K562 (cell line): ENCODE data around the gene RUNDC3A. TPM values are rescaled to one million over a fixed set of nuclear protein-coding genes. Genes with fewer than 3 reads are reported as not detected.
A peak's percentile ranks its signal among the peaks of the same experiment; 100 is the strongest.

ENCODE experiments used
- CTBP1 ChIP-seq: fragments of 450-650 bp; IDR thresholded peaks from 2 replicates; pipeline ENCODE4 v1.6.1; 2016; ENCODE audit warnings: borderline replicate concordance
- CXXC5 ChIP-seq: fragments of 250-450 bp; sonication (Bioruptor Pico); IDR thresholded peaks from 2 replicates; pipeline ENCODE4 v1.8.0; 2022; ENCODE audit warnings: inconsistent platforms, mild to moderate bottlenecking, moderate library complexity
- DDX20 ChIP-seq: fragments of 450-650 bp; IDR thresholded peaks from 2 replicates; pipeline ENCODE4 v1.6.1; 2016; ENCODE audit warnings: missing genetic modification characterization, low read depth, mild to moderate bottlenecking, missing compliant biosample characterization, moderate library complexity
- ESRRA ChIP-seq: fragments of 450-650 bp; IDR thresholded peaks from 2 replicates; pipeline ENCODE4 v1.6.1; 2014; ENCODE audit warnings: low read depth, mild to moderate bottlenecking, moderate library complexity, borderline replicate concordance
- FOXA3 ChIP-seq, 2 experiments: fragments of 450-650 bp in 1 of 2; sonication (generic) in 1 of 2; formaldehyde crosslinking; IDR thresholded peaks in 1 of 2; conservative IDR thresholded peaks in 1 of 2; 2 replicates each; pipeline versions ENCODE4 v1.4.0 to v1.8.0; 2020 to 2022; ENCODE audit warnings: mild to moderate bottlenecking in 2 of 2, missing genetic modification reagents in 1 of 2
- HCFC1 ChIP-seq: IDR thresholded peaks from 2 replicates; pipeline ENCODE4 v1.6.1; 2012; ENCODE audit warnings: low read depth, low read length, improper control_type of control experiment
- MEIS2 ChIP-seq: fragments of 450-650 bp; IDR thresholded peaks from 2 replicates; pipeline ENCODE4 v1.6.1; 2014; ENCODE audit warnings: mild to moderate bottlenecking; ENCODE audit not compliant: partially characterized antibody
- NKRF ChIP-seq: fragments of 450-650 bp; IDR thresholded peaks from 2 replicates; pipeline ENCODE4 v1.6.1; 2016; ENCODE audit warnings: borderline replicate concordance
- NR2C2 ChIP-seq, 2 experiments: fragments of 200-800 bp in 1 of 2; sonication (Bioruptor generic) in 1 of 2; sonication (generic) in 1 of 2; formaldehyde crosslinking in 1 of 2; IDR thresholded peaks; 2 replicates each; pipeline versions ENCODE4 v1.6.1 to v1.8.0; 2016 to 2022; ENCODE audit warnings: mild to moderate bottlenecking in 1 of 2, missing compliant biosample characterization in 1 of 2, missing genetic modification characterization in 1 of 2, missing genetic modification reagents in 1 of 2
- PHF20 ChIP-seq: fragments of 450-650 bp; IDR thresholded peaks from 2 replicates; pipeline ENCODE4 v1.6.1; 2018; ENCODE audit not compliant: partially characterized antibody
- PHF8 ChIP-seq: fragments of 200-600 bp; sonication (generic); IDR thresholded peaks from 2 replicates; pipeline ENCODE4 v1.6.1; 2012; ENCODE audit warnings: mixed run types, mild to moderate bottlenecking, inconsistent platforms, low read length, moderate library complexity, borderline replicate concordance
- TEAD1 ChIP-seq, 2 experiments: fragments of 450-650 bp in 1 of 2; sonication (generic) in 1 of 2; formaldehyde crosslinking; IDR thresholded peaks; 2 replicates each; pipeline versions ENCODE4 v1.4.0 to v1.8.0; 2020 to 2022; ENCODE audit warnings: mild to moderate bottlenecking in 2 of 2, missing genetic modification reagents in 1 of 2
- YY1 ChIP-seq, 3 experiments: IDR thresholded peaks; 2 replicates each; pipeline ENCODE4 v1.6.1; 2011; ENCODE audit warnings: low read length in 2 of 3, mild to moderate bottlenecking in 2 of 3, moderate library complexity in 2 of 3, borderline replicate concordance in 1 of 3, control low read depth in 1 of 3, low read depth in 1 of 3; ENCODE audit not compliant: insufficient read depth in 3 of 3, insufficient replicate concordance in 2 of 3, control insufficient read depth in 1 of 3, insufficient read length in 1 of 3; ENCODE audit errors: extremely low read depth in 1 of 3
- ZFP36 ChIP-seq: fragments of 150-350 bp; IDR thresholded peaks from 2 replicates; pipeline ENCODE4 v1.6.1; 2018; ENCODE audit warnings: low read length, low read depth; ENCODE audit not compliant: partially characterized antibody
- ZNF232 ChIP-seq: sonication (generic); formaldehyde crosslinking; IDR thresholded peaks from 2 replicates; pipeline ENCODE4 v1.8.0; 2022; ENCODE audit warnings: mild to moderate bottlenecking, missing genetic modification reagents
- ZNF408 ChIP-seq: fragments of 250-450 bp; sonication (Bioruptor Pico); IDR thresholded peaks from 2 replicates; pipeline ENCODE4 v1.4.0; 2020; ENCODE audit warnings: low read depth, mild to moderate bottlenecking, moderate library complexity
- ZNF830 ChIP-seq: fragments of 250-450 bp; sonication (Bioruptor Pico); IDR thresholded peaks from 2 replicates; pipeline ENCODE4 v1.5.0; 2021; ENCODE audit warnings: mild to moderate bottlenecking
- polyA plus RNA-seq, 8 experiments: library from polyadenylated mRNA; depleted of rRNA in 4 of 8; stranded (reverse) in 5 of 8; unstranded in 3 of 8; fragments of >200 nt; fragmentation: Nextera tagmentation in 2 of 8; fragmentation: Illumina TruSeq in 1 of 8; extraction: Ambion mirVana in 2 of 8; extraction: Trizol in 1 of 8; gene quantifications; 2 replicates each; pipeline versions ENCODE4 v1.2.1 to v1.2.3, GENCODE V29; 2011 to 2014; ENCODE audit warnings: inconsistent platforms in 1 of 8, missing spikeins in 1 of 8
- total RNA-seq, 7 experiments: library from RNA; depleted of rRNA in 6 of 7; stranded (reverse); fragments of >200 nt in 6 of 7; fragmentation: Illumina TruSeq in 2 of 7; extraction: Trizol in 2 of 7; gene quantifications; 2 replicates each; pipeline versions ENCODE4 v1.2.1 to v1.2.3, GENCODE V29; 2011 to 2021; ENCODE audit warnings: low replicate concordance in 1 of 7
- TF ChIP-seq, protein P1 (sequence below), 3 experiments: fragments of 200-800 bp in 1 of 3; fragments of 250-450 bp in 1 of 3; fragments of 450-650 bp in 1 of 3; sonication (Bioruptor Pico) in 1 of 3; sonication (Bioruptor generic) in 1 of 3; formaldehyde crosslinking in 1 of 3; IDR thresholded peaks; 2 replicates each; pipeline versions ENCODE4 v1.6.1 to v1.8.0; 2016 to 2022; ENCODE audit warnings: mild to moderate bottlenecking in 2 of 3, missing genetic modification characterization in 2 of 3, missing compliant biosample characterization in 1 of 3, moderate library complexity in 1 of 3

Gene RUNDC3A
- total and polyA plus RNA-seq, 9 of the 15 experiments (the other 6 are each of a cell fraction or from before 2014, with no cell fraction given): not detected

DNA sequence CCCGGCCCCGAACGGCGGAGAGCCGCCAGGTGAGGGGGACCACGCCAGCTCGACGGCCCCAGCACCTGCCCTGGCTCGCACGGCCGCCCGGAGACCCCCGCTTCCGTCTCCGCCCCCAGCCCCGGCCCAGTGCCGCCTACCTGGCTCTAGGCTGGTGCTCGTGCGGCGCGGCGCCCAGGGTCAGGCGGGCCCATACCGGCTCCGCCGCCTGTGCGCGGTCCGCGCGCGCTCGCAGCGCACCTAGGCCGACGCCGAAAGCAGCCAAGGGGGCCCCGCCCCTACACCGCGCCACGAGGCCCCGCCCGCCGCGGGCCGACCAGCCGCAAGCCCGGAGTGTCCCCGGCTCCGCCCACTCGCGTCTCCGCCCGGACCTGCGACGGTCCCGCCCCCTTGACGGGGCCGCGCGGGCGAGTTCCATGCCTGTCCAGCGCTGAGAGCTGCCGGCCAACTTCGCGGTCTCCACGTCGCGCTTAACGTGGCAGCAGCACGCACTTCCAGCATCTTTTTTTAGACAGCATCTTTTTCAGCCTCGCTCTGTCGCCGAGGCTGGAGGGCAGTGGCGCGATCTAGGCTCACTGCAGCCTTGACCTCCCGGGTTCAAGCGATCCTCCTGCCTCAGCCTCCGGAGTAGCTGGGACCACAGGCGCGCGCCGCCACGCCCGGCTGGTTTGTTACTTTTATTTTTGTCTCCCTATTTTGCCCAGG is 16.3 kb downstream of the RUNDC3A start, which contains the start of gene SLC25A39 (continued):
- TF ChIP-seq, protein P1, sequence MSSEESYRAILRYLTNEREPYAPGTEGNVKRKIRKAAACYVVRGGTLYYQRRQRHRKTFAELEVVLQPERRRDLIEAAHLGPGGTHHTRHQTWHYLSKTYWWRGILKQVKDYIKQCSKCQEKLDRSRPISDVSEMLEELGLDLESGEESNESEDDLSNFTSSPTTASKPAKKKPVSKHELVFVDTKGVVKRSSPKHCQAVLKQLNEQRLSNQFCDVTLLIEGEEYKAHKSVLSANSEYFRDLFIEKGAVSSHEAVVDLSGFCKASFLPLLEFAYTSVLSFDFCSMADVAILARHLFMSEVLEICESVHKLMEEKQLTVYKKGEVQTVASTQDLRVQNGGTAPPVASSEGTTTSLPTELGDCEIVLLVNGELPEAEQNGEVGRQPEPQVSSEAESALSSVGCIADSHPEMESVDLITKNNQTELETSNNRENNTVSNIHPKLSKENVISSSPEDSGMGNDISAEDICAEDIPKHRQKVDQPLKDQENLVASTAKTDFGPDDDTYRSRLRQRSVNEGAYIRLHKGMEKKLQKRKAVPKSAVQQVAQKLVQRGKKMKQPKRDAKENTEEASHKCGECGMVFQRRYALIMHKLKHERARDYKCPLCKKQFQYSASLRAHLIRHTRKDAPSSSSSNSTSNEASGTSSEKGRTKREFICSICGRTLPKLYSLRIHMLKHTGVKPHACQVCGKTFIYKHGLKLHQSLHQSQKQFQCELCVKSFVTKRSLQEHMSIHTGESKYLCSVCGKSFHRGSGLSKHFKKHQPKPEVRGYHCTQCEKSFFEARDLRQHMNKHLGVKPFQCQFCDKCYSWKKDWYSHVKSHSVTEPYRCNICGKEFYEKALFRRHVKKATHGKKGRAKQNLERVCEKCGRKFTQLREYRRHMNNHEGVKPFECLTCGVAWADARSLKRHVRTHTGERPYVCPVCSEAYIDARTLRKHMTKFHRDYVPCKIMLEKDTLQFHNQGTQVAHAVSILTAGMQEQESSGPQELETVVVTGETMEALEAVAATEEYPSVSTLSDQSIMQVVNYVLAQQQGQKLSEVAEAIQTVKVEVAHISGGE (CRISPR knock-in tag; IDR thresholded peaks at IDR 0.05): 0 out of 6 replicates have a peak, but pooled peaks of 1 of the 3 experiments have one; percentile 37
- no peak for TF ChIP-seq ZFP36
- no peak for TF ChIP-seq ZNF232
- peak; percentile 66 for TF ChIP-seq PHF20
- no peak for TF ChIP-seq ZNF830 (CRISPR knock-in tag)
- peak; percentile 24 for TF ChIP-seq MEIS2
- TF ChIP-seq ESRRA: peak; percentile 9; the same call in 1 of the 2 replicates
- peak; percentile 76 for TF ChIP-seq NKRF
- TF ChIP-seq ZNF408: peak; percentile 100; the same call in 1 of the 2 replicates
- TF ChIP-seq YY1 (IDR thresholded peaks at IDR 0.05; ENCODE audit: borderline replicate concordance in 1 of 3, control insufficient read depth in 1 of 3, extremely low read depth in 1 of 3, insufficient read depth in 3 of 3, insufficient read length in 1 of 3, insufficient replicate concordance in 2 of 3, low read depth in 1 of 3, low read length in 2 of 3): peak in 2 of 3 experiments; percentile 8 to 12
- peak; percentile 91 for TF ChIP-seq CTBP1
- TF ChIP-seq NR2C2 (CRISPR knock-in tag; IDR thresholded peaks at IDR 0.05): peak; percentile 62; the same call in 1 of the 2 replicates
- 0 out of 2 replicates have a peak, but pooled peaks have one; percentile 16 for TF ChIP-seq NR2C2 (tag; IDR thresholded peaks at IDR 0.05)
- TF ChIP-seq FOXA3 (CRISPR knock-in tag; conservative IDR thresholded peaks at IDR 0.05 in 1 of 2, IDR thresholded peaks at IDR 0.05 in 1 of 2): no peak; a peak in 1 of 4 replicates
- peak; percentile 85 for TF ChIP-seq CXXC5 (CRISPR knock-in tag)
- peak in 1 of 2 experiments; percentile 37; a peak in 1 of 4 replicates for TF ChIP-seq TEAD1 (CRISPR knock-in tag; IDR thresholded peaks at IDR 0.05)
- TF ChIP-seq PHF8: peak; percentile 74; the same call in 1 of the 2 replicates
- TF ChIP-seq HCFC1: peak; percentile 59
- no peak for TF ChIP-seq DDX20
